GM18868 (cell line): Measurements from ENCODE around the gene SH3RF1.
"Not testable (repeated sequence)": the region's sequence is repeated elsewhere in the genome, so short reads cannot be mapped to it uniquely, and the experiment has no call there.

ENCODE experiments used
- ATAC-seq: cut with Tn5 transposase; IDR thresholded peaks from one replicate; pipeline ENCODE4 v1.9.1; 2021; ENCODE audit warnings: mild to moderate bottlenecking, moderate library complexity; ENCODE audit not compliant: unreplicated experiment

The SH3RF1 gene

DNA sequence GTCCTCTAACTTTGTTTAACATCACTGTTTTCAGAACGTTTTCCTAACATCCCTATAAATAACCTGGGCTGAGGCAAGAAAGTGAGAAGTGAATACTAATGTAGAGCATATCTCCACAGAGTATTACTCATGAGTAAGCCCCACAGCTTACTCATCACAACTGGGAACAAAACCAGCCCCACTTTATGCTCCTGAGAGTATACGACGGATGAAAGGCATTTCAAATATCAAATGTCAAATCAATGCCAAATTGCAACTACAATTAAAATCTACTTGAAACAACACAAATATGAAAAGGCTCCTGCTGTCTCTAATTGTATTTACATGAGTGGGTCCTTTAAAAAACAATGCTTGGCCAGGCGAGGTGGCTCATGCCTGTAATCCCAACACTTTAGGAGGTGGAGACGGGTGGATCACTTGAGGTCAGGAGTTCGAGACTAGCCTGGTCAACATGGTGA lies 41.2 kb downstream of the SH3RF1 start:
- ATAC-seq: no peak

DNA sequence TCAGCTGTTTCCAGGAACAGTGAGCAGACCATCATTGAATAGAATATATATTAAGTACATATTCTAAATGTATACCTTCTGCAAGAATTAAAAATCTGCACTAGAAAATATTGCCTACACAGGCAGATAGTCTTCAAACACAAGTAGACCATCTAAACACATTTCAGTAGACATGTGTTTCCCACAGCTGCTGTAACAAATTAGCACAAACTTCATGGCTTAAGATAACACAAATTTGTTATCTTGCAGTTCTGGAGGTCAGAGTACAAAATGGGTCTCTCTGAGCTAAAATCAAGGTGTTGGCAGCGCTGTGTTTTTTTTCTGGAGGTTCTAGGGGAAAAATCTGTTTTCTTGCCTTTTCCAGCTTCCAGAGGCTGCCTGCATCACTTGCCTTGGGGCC lies 42.7 kb downstream of the SH3RF1 start:
- no peak for ATAC-seq

DNA sequence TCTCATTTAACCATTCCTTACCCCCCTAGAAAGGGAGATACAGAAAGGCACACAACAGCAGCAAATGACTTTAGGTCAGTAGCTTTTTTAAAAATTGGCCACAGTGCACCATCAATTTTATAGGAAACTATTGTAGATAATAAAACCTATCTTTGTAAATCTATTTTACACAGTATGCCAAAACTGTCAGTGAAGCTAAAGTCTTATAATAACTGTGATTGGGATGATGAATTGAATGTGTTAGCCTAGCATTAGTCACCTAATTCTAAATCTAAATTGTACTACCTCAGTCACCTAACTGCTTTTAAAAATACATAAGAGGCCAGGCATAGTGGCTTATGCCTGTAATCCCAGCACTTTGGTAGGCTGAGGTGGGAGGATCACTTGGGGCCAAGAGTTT lies 44.2 kb downstream of the SH3RF1 start:
- no peak for ATAC-seq

DNA sequence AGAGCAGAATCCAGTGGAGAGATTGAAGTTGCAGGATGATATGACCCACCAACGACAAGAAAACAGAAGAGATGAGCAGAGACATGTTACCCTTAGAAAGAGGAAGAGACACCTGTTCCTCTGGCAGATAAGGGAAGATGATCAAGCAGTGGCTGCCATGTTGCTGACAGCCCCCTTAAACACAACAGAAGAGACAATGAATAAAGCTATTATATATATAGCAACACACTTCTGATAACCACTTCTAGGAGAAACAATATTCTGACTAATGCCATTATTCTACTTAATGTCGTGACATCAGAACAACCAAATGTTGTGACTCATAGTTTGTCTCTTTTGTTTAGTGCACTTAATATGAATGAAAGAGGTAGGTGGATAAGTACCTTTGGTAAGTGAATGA lies 44.9 kb downstream of the SH3RF1 start:
- peak; percentile 57 for ATAC-seq

DNA sequence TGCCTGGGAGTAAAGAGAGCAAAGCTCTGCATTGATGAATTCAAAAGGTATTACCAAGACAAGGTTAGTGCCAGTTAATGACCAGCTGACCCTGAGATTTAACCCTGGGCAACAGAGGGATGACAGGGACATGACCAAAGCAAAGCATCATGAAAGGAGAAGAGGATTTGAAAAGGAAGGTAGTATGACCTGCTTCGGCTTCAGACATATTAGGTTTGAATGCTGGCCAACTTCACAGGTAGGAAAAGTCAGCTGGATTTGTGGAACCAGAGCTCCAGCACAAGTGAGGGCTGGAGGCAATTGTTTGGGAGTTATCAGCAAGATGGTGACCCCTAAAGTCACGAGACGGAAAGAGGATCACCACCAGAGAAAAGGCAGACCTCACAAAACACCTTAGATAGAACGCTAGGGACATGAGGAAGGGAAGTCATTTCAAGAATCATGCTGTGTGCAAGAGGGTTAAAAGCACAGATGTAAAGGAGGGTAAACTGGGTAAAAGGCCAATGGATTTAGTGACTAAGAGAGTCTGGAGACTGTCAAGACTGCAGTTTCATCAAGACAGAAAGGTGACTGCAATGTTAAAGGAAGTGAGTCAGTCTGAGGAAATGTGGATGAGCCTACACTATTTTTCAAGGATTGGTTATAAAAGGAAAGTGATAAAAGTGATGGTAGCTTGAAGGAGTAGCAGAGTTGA lies 45.6 kb downstream of the SH3RF1 start:
- peak; percentile 71 for ATAC-seq

DNA sequence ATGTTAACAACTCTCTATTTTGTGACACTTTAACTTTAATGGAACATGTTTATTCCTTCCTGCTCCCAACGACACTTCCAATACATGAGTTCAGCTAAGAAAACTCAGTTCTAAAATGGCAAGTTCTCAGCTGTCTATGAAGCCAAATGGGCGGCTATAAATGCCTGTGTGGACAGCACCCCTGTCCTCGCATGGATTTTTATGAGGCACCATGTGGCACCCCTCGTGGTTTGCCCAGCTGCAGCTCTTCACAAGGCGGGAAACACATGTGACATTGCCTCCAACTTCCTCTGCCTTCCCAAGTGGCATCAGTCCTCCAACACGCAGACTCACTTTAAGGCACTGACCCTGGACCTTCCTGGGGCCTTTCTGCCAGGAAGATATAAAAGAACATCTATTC lies 48.0 kb downstream of the SH3RF1 start:
- no peak for ATAC-seq

DNA sequence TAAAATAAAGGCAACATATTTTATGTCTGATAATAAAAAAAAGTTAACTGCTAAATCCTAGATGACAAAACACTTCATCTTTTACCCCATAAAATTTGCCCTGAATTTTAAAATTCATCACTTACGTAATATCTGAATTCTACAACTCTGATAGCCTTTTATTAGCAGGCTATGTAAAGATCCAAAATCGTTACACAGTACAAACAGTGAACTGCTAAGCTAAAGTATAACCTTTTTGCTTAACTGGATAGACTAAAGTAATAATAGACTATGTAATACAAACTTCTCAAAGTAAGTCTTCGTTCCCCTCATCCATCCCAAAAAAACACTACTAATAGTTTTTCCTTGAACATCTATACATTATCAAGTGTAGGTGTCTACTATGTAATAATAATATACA lies 49.1 kb downstream of the SH3RF1 start:
- no peak for ATAC-seq

DNA sequence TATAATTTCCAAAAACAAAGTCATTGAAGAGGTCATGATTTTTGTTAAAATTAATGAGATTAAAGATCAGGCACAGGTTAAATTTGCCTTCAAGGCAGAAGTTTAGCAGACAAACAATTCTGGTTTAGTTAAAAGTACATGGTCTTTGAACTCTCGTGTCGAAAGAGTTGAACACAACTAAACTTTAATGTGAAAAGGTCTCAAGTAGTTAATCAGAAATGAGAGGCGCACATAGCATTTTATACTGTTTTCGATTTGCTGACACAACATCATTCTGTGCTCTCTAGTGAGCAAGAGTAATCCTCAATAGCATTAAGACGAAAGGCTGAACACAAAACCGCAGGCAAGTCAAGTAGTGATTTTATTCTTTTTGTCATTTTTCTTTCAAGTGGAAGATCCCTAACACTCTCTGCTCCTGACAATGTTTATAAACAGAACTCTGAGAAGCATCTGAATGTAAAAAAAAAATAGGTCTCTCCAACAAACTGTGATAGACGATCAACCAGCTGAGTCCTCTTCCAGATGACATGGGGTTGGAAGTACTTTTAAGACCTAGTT lies 49.8 kb downstream of the SH3RF1 start:
- ATAC-seq: no peak

DNA sequence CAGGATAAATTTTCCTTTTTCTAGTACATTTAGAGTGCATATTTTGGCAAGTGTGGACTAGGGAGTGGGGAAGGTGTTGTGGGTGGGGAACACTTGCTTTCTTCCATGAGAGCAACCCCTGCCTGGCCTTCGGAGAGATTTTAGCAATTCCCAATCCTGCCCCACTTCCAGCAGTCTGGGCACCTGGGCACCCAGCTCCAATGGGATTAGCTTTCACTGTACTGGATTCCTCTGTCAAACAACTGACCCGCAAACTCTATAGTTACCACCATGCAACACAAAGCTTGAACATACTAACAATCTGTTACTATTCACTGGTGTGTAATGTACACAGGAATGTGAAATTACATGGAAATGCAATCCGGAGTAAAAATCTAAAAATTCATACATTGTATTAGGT lies 50.3 kb downstream of the SH3RF1 start:
- no peak for ATAC-seq

DNA sequence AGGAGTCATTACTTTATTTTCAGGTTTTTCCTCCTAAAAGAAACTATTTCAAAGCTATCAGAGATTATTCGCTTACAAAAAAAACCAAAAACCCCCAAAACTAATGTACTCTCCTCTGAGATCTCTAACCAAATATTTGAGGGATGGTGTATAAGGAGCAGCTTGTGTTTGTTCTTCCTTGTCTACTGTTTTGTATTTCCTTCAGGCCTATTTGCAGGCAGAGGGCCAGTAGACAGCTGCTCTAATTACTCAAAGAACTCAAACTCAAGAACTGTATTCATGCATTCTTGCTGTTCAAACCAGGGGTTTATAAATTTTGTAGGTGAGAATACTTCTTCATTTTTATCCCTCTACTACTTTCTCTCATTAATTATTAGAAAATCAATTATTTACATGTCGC lies 51.3 kb downstream of the SH3RF1 start:
- no peak for ATAC-seq

DNA sequence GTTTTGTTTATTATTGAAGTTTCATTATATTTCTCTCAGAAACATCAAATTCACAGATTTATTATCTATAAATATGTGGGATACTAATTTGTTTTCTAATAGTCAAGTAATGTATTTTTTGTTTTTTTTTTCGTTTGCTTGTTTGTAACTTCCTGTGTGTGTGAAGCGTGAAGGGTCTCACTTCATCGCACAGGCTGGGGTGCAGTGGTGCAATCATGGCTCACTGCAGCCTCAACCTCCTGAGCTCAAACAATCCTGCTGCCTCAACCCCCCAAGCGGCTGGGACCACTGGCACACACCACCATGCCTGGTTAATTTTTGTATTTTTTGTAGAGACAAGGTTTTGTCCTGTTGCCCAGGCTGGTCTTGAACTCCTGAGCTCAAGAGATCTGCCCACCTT lies 55.1 kb downstream of the SH3RF1 start:
- peak; percentile 52 for ATAC-seq

DNA sequence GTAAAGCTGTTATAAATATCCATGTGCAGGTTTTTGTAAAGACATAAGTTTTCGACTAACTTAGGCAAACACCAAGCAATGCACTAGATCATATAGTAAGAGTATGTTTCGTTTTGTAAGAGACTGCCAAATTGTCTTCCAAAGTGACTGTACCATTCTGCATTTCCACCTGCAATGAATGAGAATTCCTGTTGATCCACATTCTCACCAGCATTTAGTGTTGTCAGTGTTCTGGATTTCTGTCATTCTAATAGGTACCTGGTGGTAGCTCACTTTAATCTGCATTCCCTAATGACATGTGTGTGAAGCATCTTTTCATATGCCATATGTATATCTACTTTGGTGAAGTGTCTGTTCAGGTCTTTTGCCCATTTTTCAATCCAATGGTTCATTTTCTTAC lies 57.8 kb downstream of the SH3RF1 start:
- ATAC-seq: no peak

DNA sequence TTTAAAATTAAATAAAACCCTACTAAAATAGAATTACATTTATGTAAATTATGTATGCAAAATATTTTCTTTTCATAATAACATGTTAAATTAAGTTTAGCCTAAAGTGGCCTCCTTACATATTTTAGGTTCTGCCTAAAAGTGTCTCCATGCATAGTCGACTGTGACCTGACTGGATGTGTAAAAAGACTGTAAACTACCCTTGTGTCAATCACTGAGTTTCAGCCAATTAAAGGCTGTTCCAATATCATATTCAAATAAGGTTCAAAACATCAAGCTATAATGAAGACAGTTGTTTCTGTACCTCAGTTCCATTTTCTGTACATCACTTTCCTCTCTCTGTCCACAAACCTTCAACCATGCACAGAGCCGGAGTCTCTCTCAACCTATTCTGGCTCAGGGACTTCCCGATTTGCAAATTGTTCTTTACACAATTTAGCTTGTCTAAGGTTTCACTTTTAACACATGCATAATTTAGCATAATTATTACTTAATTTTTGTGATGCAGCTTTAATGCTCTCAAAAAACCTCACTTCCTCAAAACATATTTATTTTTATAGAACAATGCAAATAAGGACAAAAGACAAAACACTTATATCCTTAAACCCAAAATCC lies 60.1 kb downstream of the SH3RF1 start:
- ATAC-seq: peak; percentile 90

DNA sequence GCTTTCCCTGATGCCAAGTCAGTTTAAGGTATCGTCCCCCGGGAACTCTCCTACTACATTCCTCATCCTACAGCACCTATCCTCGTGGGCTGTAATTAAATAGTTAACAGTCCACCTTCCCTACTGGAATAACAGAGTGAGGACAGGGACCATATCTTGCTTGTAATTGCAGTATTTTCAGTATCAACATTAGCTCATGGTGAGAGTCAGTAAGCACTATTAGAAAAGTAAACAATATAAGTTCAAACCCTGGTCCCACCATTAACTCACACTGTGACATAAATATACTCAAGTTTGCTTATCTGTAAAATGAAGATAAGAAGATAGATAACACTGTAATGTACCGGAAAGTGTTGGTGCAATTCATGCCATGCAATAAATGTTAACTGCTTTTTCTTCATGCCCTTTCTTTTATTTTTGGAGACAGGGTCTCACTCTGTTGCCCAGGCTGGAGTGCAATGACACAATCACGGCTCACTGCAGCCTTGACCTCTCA lies 61.3 kb downstream of the SH3RF1 start:
- no peak for ATAC-seq

DNA sequence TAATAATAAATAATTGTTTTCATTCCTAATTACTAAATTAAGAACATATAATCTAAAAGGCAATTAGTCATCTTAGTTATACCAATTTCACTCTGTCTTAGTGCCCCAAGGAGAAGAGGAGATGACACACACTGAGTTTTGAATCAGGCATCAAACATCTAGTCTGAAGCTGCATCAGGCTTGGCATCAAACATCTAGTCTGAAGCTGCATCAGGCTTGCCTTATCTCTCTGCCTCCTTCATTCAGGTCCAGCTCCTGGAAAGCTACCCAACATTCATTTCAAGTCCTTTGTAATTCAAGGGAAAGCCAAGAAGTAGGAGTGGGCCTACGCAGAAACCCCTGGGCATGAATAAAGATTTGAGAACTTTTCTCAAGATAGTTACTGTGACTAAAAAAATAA lies 62.2 kb downstream of the SH3RF1 start:
- no peak for ATAC-seq

DNA sequence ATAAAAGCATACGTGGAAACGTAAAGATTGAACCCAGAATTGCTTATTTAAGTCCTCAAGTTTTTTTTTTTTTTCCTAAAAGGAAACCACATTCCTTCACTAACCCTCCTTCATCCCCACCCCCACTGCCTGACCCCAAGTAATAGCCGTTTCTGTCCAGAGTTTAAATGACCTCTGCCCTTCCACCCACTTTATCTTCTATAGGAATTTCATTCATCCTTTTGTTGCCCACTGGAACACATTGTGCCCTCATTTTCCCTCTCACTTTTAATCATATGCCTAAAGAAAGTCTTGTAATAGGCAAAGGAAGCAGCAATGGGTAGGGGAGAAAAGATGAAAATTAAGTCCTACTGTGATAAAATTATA lies 62.7 kb downstream of the SH3RF1 start:
- ATAC-seq: no peak

DNA sequence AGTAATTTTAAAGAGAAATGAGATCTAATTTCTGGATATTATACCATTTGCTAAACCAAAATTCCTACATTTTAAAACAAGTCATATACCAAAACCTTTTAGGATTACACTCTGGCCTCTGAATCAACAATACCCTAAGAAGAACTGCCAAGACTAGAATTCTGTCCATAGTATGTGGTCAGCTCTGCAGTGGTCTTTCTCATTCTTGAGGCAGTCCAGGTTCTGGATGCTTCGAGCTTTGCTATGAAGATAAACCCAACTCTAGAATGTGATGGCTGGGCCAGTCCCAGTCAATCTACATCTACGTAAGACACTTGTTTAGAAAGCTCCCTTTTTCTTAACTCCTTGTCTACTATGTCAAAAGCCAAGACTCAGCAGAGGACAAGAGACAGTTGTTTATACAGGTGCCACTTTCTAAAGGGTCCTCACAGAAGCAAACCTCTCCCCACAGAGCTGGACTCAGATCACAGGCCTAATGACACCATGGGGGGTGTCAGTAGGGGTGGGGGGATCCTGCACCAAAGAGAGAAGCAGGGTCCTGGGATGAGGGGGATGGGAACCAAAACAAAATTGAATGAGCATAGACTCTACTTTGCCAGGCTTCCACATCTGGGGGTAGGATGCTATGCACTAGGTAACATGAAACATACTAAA lies 63.2 kb downstream of the SH3RF1 start:
- no peak for ATAC-seq

DNA sequence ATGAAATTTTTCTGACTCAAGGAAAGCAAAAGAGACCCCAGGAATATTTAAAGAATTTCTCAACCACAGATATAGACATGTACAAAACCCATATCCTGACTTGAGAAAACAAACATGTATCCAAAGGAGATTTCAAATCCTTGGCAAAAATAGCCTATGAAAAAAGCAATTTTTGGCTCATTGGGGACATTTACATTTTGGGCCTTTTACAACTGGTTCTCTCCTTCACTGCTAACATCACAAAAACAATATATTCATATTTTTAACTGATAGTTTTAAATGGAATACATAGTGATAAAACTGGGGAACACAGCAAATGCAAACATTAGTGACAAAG lies 65.0 kb downstream of the SH3RF1 start:
- no peak for ATAC-seq

DNA sequence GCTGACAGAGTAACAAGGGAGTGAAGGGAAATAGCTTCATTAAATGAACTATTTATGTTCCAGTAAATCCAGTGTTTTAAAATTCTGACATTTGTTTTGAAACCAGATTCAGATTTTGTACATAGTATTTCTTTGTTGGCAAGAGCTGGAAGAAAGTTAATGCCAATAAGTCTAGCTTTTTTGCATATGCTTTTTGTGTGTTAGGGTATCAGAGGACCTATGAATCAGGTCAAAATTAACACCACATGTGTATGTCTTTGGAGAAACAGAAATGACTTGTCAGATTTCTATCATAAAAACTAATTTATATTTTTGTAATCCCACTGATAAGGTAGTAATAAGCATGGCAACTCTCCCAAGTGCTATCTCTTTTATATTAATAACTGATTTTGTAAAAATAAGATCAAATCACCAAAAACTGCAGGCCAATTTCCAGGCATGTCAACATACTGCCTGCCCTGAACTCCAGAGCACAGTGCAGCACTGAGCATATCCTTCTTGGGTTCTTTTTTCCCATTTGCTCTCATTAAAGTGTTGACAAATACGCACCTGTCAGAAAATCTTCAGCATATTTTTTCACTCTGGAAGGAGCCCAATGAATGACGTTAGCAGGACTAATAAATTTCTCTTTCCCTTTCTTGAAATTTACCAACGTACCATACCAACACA lies 65.5 kb downstream of the SH3RF1 start:
- ATAC-seq: no peak

DNA sequence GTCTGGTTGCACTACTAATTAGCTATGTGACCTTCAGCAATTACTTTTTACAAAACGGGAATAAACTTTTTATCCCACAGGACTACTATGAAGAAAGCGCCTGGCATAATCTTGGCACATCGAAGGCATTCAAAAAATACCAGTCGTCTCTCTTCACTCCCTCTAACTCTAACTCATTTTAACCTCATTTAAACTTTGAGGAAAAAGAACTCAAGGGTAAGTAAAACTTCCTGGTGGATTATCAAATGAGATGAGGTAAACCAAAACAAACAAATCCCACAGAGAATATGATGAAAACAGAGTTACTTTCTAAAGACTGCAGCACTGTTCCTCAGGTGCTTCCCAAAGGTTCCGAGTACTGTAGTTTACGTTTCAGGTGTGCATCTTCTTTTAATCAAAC lies 66.9 kb downstream of the SH3RF1 start:
- no peak for ATAC-seq

DNA sequence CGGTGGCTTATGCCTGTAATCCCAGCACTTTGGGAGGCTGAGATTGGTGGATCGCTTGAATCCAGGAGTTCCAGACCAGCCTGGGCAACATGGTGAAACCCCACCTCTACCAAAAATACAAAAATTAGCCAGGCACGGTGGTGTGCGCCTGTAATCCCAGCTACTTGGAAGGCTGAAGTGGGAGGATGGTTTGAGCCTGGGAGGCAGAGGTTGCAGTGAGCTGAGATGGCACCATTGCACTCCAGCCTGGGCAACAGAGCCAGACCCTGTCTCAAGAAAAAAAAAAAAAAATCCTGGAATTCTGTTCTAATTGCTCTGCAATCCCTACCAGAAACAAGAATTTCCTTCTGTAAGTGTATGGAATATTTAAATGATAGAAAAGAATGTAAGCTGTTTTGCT lies 67.5 kb downstream of the SH3RF1 start:
- not testable (repeated sequence) for ATAC-seq

DNA sequence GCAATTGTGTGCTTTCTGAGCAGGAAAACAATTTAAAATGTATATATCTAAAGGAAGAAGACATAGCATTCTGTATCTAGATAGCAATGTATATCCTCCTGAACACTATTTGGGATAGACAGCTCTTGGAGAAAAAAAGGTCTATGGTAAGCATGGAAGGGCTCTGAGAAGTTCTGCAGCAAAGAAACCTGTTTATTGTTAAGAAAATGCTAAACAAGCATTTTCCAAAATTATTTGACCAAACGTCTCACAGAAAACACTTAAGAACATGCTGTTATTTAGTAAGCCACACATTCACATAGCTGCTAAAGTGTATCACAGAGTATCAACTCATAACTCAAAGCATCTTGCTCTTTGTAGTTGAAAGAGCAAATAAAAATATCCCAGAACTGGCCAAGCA lies 67.9 kb downstream of the SH3RF1 start:
- ATAC-seq: no peak
